MM.1S (cell line): ENCODE measurements around the gene SPATA13.

Source experiments
- EZH2 ChIP-seq: fragments of 300-600 bp; sonication (generic); optimal IDR thresholded peaks from 2 replicates; pipeline ENCODE3; 2017; ENCODE audit warnings: low read depth, mild to moderate bottlenecking, antibody characterized with exemption, low read length, mixed read lengths
- TF ChIP-seq, protein P1 (sequence below): fragments of 300-600 bp; sonication (generic); IDR thresholded peaks from 2 replicates; pipeline ENCODE4 v1.5.1; 2016; ENCODE audit warnings: antibody characterized with exemption, low read length, mixed read lengths

DNA sequence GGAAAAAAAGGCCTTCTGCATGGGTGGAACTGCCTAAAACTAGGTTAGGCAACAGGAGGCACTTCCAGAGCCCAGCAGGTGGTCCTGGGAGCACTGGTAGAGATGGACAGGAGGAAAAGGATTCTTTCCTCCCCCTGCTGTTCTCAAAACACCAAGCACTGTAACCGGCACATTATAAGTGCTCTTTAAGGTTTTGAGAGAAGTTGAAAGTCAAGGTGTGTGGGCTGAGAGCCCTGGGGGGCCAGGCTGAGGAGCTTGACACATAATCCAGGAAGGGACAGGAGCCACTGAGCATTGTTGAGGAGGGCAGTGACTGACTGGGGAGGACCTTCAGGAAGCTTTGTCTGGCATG lies 32.3 kb downstream of the SPATA13 start:
- TF ChIP-seq, protein P1, sequence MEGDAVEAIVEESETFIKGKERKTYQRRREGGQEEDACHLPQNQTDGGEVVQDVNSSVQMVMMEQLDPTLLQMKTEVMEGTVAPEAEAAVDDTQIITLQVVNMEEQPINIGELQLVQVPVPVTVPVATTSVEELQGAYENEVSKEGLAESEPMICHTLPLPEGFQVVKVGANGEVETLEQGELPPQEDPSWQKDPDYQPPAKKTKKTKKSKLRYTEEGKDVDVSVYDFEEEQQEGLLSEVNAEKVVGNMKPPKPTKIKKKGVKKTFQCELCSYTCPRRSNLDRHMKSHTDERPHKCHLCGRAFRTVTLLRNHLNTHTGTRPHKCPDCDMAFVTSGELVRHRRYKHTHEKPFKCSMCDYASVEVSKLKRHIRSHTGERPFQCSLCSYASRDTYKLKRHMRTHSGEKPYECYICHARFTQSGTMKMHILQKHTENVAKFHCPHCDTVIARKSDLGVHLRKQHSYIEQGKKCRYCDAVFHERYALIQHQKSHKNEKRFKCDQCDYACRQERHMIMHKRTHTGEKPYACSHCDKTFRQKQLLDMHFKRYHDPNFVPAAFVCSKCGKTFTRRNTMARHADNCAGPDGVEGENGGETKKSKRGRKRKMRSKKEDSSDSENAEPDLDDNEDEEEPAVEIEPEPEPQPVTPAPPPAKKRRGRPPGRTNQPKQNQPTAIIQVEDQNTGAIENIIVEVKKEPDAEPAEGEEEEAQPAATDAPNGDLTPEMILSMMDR, result no peak
- no peak for TF ChIP-seq EZH2
